ENCODE results near the gene WDFY1.

WDFY1 gene

GRCh38 chr2:223894968-223895367 lies 50.2 kb downstream of the WDFY1 start:
- Mint-ChIP-seq H3K4me1 (peaks cover 8% of the 10 kb centered on the region), H3K9me3 (no peaks in the 10 kb centered on the region), H3K27me3 (ENCODE audit: low read depth, poor library complexity) (no peaks in the 10 kb centered on the region), H3K4me3 (no peak overlapping the region), H3K36me3 (ENCODE audit: low read depth) (peaks cover 29% of the 10 kb centered on the region), H3K27ac (no peak overlapping the region)
- DNase-seq, result no peak
- no peak for TF ChIP-seq CTCF (IDR thresholded peaks at IDR 0.05)

- H3K4me3 Mint-ChIP-seq, result no peak overlapping the region
- H3K9me3 Mint-ChIP-seq, result peaks cover 4% of the 10 kb centered on the region
- H3K27me3 Mint-ChIP-seq (ENCODE audit: low read depth, poor library complexity), result no peaks in the 10 kb centered on the region
- no peak for DNase-seq
- H3K27ac Mint-ChIP-seq, result no peak overlapping the region
- peaks cover 33% of the 10 kb centered on the region for H3K36me3 Mint-ChIP-seq (ENCODE audit: low read depth)
- H3K4me1 Mint-ChIP-seq, result peaks cover 8% of the 10 kb centered on the region
- TF ChIP-seq CTCF (IDR thresholded peaks at IDR 0.05), result no peak
These were observed 51.1 kb downstream of the WDFY1 start for GRCh38 chr2:223894009-223894408.

GRCh38 chr2:223890721-223891120 lies 54.4 kb downstream of the WDFY1 start:
- peaks cover 8% of the 10 kb centered on the region for H3K4me1 Mint-ChIP-seq
- peaks cover 39% of the 10 kb centered on the region for H3K36me3 Mint-ChIP-seq (ENCODE audit: low read depth)
- TF ChIP-seq CTCF (IDR thresholded peaks at IDR 0.05), result no peak
- no peak for DNase-seq
- no peaks in the 10 kb centered on the region for H3K27me3 Mint-ChIP-seq (ENCODE audit: low read depth, poor library complexity)
- H3K27ac Mint-ChIP-seq, result no peak overlapping the region
- H3K4me3 Mint-ChIP-seq, result no peak overlapping the region
- H3K9me3 Mint-ChIP-seq, result peaks cover 4% of the 10 kb centered on the region

- Mint-ChIP-seq H3K4me3 (no peak overlapping the region), H3K4me1 (no peaks in the 10 kb centered on the region), H3K9me3 (peaks cover 4% of the 10 kb centered on the region), H3K27me3 (ENCODE audit: low read depth, poor library complexity) (no peaks in the 10 kb centered on the region), H3K36me3 (ENCODE audit: low read depth) (peaks cover 49% of the 10 kb centered on the region), H3K27ac (no peak overlapping the region)
- TF ChIP-seq CTCF (IDR thresholded peaks at IDR 0.05), result no peak
- DNase-seq, result no peak
These were observed 55.9 kb downstream of the WDFY1 start for GRCh38 chr2:223889229-223889628.

- H3K36me3 Mint-ChIP-seq (ENCODE audit: low read depth), result peaks cover 53% of the 10 kb centered on the region
- H3K4me1 Mint-ChIP-seq, result no peaks in the 10 kb centered on the region
- no peak for TF ChIP-seq CTCF (IDR thresholded peaks at IDR 0.05)
- H3K27ac Mint-ChIP-seq, result peak overlapping the region; percentile 88
- DNase-seq, result no peak
- no peaks in the 10 kb centered on the region for H3K27me3 Mint-ChIP-seq (ENCODE audit: low read depth, poor library complexity)
- no peak overlapping the region for H3K4me3 Mint-ChIP-seq
- H3K9me3 Mint-ChIP-seq, result peaks cover 4% of the 10 kb centered on the region
These were observed 56.9 kb downstream of the WDFY1 start for GRCh38 chr2:223888251-223888650.

- H3K27me3 Mint-ChIP-seq (ENCODE audit: low read depth, poor library complexity), result no peaks in the 10 kb centered on the region
- no peaks in the 10 kb centered on the region for H3K4me1 Mint-ChIP-seq
- no peak overlapping the region for H3K27ac Mint-ChIP-seq
- peaks cover 63% of the 10 kb centered on the region for H3K36me3 Mint-ChIP-seq (ENCODE audit: low read depth)
- no peak for TF ChIP-seq CTCF (IDR thresholded peaks at IDR 0.05)
- no peak for DNase-seq
- peaks cover 4% of the 10 kb centered on the region for H3K9me3 Mint-ChIP-seq
- no peak overlapping the region for H3K4me3 Mint-ChIP-seq
These were observed 58.0 kb downstream of the WDFY1 start for GRCh38 chr2:223887127-223887526.

All from nephron progenitor cell (in vitro differentiated cells).